NCI-H1105 treated with DMSO at 0.1 percent for 48 hours (cell line): ENCODE results near the gene CCDC80.

Source experiments
- DNase-seq: peaks from one replicate; lab custom pipeline; 2025; lab: John Stamatoyannopoulos, UW

Gene CCDC80, protein sequence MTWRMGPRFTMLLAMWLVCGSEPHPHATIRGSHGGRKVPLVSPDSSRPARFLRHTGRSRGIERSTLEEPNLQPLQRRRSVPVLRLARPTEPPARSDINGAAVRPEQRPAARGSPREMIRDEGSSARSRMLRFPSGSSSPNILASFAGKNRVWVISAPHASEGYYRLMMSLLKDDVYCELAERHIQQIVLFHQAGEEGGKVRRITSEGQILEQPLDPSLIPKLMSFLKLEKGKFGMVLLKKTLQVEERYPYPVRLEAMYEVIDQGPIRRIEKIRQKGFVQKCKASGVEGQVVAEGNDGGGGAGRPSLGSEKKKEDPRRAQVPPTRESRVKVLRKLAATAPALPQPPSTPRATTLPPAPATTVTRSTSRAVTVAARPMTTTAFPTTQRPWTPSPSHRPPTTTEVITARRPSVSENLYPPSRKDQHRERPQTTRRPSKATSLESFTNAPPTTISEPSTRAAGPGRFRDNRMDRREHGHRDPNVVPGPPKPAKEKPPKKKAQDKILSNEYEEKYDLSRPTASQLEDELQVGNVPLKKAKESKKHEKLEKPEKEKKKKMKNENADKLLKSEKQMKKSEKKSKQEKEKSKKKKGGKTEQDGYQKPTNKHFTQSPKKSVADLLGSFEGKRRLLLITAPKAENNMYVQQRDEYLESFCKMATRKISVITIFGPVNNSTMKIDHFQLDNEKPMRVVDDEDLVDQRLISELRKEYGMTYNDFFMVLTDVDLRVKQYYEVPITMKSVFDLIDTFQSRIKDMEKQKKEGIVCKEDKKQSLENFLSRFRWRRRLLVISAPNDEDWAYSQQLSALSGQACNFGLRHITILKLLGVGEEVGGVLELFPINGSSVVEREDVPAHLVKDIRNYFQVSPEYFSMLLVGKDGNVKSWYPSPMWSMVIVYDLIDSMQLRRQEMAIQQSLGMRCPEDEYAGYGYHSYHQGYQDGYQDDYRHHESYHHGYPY

DNA sequence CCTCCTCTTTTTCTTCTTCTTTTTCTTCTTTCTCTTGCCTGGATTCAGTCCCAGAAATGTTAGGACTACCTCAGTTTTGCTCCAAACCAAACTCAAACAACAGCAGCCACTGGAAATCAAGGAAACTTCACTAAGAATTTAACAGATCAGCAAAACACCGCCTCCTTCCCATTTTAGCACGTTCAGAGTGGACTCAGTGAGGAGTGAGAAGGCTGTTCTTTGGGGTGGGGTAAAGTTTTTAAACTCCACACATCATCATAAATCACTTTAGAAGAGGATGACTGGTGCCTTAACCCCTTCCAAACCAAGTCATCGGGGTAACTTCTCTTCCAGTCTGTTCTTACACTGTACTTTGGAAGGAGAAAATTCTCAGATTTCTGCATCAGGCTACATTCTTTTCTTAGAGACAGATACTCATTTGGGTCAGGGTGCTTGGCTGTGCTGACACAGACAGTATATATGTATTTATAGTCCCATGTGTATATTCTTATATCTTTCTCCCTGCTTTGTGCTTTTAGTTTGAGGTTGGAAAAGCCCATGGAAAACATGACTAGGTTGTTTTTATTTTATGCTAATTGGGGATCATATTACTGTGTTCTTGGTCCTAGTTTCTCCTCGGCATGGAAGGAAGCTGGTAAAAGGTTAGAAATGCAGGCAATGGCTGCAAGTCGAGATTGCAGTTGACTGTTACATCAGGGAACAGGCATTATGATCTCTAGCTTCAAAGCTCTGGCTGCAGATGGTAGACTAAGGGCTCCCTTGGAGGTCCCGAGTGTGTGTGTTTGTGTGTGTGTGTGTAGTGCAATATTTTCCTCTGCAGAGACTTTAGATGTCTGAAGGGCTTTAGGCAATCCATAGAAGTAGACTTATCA, at the start of gene CCDC80:
Gene CCDC80, minus strand, starts transcription at position 214 of the 872 bp plus-strand sequence. CDS start 1,238 bp downstream, outside the sequence.
- no peak for DNase-seq

DNA sequence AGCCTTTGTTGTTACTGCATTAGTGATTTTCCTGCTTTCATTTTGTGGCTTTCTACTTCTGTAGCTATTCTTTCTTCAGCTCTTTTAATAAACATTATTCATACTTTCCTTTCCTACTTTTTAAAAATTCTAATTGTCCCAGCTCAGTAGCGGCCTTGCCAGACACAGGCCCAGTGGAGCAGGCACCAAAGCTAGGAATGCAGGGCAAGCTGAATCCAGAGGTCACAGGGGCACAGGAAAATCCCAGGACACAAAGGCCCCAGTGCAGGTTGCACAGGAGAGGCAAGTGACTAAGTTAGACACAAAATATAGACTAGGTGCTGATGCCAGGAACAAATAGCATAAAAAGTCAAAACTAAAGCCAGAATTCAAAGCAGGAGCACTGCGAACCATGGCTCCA, 49.0 kb upstream of the CCDC80 start:
- DNase-seq = no peak

DNA sequence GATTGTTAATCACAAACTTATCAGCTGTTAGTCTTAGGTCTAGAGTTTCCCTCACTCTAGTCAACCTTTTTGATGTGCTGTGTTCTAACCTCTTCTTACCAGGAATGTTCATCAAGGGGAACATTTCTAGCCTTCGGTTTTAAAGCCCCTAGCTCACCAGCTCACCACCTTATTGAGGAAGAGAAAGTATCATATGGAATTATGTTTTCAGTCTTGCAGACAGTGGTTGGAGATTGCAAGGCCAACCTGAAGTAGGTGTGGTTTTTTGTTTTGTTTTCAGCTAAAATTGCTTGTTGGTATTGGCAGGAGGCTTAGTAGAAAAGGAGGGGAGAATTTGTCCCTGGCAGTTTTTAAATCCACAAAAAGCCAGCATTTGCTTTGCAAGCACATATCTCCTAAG, 48.4 kb upstream of the CCDC80 start:
- DNase-seq = no peak

- no peak for DNase-seq
These were observed 47.9 kb upstream of the CCDC80 start for GRCh38 chr3:112688819-112689218.

- no peak for DNase-seq
These were observed 47.3 kb upstream of the CCDC80 start for GRCh38 chr3:112688085-112688769.

- no peak for DNase-seq
These were observed 46.7 kb upstream of the CCDC80 start for GRCh38 chr3:112687616-112688015.

- DNase-seq = no peak
These were observed 46.3 kb upstream of the CCDC80 start for GRCh38 chr3:112687211-112687610.

DNA sequence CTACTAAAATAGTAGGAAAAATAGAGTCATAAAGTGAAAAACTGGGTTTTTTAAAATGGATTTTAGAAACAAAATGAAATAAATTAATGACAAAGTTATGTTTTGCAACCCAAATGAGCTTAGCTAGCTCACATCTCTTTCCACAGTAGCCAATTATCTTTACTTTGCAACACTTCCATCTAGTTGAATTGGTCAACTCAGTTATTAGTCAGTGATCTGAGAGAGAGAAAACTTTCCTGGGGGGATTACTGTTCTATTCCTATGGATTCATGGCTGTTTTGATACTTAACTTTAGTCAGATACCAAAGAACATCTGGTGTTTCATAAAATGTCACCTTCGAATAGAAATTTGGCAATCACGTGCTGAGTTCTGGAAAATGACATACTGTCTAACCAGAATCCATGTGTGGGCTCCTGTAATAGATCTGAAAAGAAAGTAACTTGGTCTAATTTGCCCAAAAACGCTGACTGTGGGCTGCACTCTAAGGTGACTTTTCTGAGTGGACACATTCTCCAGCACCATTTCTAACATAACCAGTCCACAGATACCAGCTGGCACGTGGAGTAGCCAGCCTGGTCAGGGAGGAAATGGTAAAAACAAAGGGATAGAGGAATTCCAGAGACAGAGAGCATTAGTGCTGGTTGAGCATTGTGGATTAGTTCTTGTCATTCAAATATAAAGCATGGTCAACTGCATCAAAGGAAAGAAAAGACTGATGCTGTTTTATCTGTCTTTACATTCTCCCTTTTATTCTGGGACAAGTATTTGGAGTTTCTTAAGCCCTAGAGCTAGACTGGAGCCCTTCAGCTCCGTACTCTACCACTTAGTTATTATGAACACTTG, 45.2 kb upstream of the CCDC80 start:
- DNase-seq = no peak

- DNase-seq = no peak
These were observed 44.5 kb upstream of the CCDC80 start for GRCh38 chr3:112685420-112685819.

GRCh38 chr3:112682361-112682760, 41.4 kb upstream of the CCDC80 start:
- DNase-seq = no peak

GRCh38 chr3:112681822-112682325, 40.9 kb upstream of the CCDC80 start:
- DNase-seq = peak; percentile 42

DNA sequence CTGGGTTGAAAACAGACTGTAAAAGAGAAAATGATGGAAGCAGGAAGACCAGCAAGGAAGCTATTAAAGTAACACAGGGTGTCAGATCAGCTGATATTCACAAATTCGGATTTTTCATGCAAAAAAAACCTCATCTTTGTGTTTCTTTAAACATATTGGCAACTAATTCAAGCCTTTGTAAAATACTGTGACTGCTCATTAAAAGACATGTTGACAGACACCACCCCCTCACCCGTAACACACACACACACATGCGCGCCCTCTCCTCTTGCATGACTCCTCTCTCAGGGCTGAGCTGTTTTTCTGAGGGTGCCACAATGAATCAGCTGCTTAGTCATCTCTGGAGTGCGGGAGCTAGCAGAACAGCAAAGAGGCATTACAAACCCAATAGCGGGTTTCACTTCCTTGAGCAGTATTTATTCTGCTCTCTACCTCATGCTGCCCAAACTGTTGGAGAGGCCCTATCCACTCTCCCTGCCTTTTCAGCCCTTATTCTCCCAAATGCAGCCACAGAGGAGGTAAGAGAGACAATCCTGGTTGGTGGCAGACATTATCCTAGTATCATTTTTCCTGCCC, 35.8 kb upstream of the CCDC80 start:
- DNase-seq = no peak

GRCh38 chr3:112675943-112676535, 35.1 kb upstream of the CCDC80 start:
- DNase-seq = no peak

GRCh38 chr3:112675349-112675748, 34.4 kb upstream of the CCDC80 start:
- DNase-seq = no peak

- DNase-seq = no peak
These were observed 32.0 kb upstream of the CCDC80 start for GRCh38 chr3:112672716-112673541.

- no peak for DNase-seq
These were observed 31.2 kb upstream of the CCDC80 start for GRCh38 chr3:112671930-112672715.

DNA sequence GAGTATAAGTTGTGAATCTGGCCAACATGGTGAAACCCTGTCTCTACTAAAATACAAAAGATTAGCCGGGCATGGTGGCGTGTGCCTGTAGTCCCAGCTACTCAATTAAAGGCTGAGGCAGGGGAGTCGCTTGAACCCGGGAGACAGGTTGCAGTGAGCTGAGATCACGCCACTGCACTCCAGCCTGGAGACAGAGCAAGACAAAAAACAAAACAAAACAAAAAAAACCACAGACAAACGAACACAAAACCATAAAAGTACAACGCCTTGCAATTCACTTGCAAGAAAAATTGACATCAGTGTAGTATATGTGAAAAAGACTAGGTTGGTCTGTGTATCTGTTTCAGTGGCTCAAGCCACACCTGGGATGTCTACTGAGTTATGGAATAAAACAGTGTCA, 29.9 kb upstream of the CCDC80 start:
- DNase-seq = no peak

- DNase-seq = no peak
These were observed 26.7 kb upstream of the CCDC80 start for GRCh38 chr3:112667599-112667998.
